Stomach (tissue), 4 donors: Measurements from ENCODE around the gene SLC37A1.

Source experiments
- CTCF ChIP-seq, 7 experiments: fragments of 450-650 bp in 4 of 7; fragments of 200-600 bp in 3 of 7; sonication (generic) in 3 of 7; IDR thresholded peaks; one replicate each; pipeline ENCODE4 v1.5.1; 2016 to 2019; ENCODE audit warnings: antibody characterized with exemption in 7 of 7, control low read depth in 2 of 7, mild to moderate bottlenecking in 1 of 7
- EP300 ChIP-seq: sonication (generic); formaldehyde crosslinking; IDR thresholded peaks from one replicate; pipeline ENCODE4 v1.6.1; 2017; ENCODE audit warnings: antibody characterized with exemption
- POLR2A ChIP-seq, 4 donors: fragments of 450-650 bp; IDR thresholded peaks; one replicate each; pipeline ENCODE4 v1.6.1; 2016; ENCODE audit warnings: antibody characterized with exemption in 4 of 4, control low read depth in 2 of 4, mild to moderate bottlenecking in 1 of 4, moderate library complexity in 1 of 4
- POLR2AphosphoS5 ChIP-seq, 3 donors: sonication (generic); formaldehyde crosslinking; IDR thresholded peaks; one replicate each; pipeline ENCODE4 v1.6.1; 2016; ENCODE audit warnings: antibody characterized with exemption in 3 of 3

- no peak for TF ChIP-seq CTCF (IDR thresholded peaks at IDR 0.05)
- TF ChIP-seq POLR2A (IDR thresholded peaks at IDR 0.05): no peak
- no peak for TF ChIP-seq POLR2AphosphoS5 (IDR thresholded peaks at IDR 0.05)
- TF ChIP-seq EP300: no peak
Measured at GRCh38 chr21:42533963-42534355, 20.3 kb downstream of the SLC37A1 start.
